Adipose tissue (tissue), 3 donors: ENCODE results near the gene DYSF. TPM values are rescaled to one million over a fixed set of nuclear protein-coding genes. Genes with fewer than 3 reads are reported as not detected.

Source experiments
- H3K27ac ChIP-seq: one replicate; pipeline ENCODE4 v1.5.1; 2013; ENCODE audit warnings: low read depth, low read length
- WGBS, 3 donors: extraction: QIAGEN DNeasy Blood & Tissue Kit; methylation state at CpG; one replicate each; pipeline ENCODE4 v1.1.7; 2013; 5-methylcytosine and 5-hydroxymethylcytosine counted together
- polyA plus RNA-seq, 3 donors: library from polyadenylated mRNA; stranded (reverse); fragments of 200-250 nt; gene quantifications; one replicate each; pipeline ENCODE4 v1.2.3, GENCODE V29; 2013
- donor health status: healthy with polysubstance abuse.
- donor health status: Bipolar disorder and iron deficiency.
- donor health status: healthy.

The DYSF gene
- polyA plus RNA-seq, 3 donors: 1.5 to 24.0 (median 20.7) TPM

DNA sequence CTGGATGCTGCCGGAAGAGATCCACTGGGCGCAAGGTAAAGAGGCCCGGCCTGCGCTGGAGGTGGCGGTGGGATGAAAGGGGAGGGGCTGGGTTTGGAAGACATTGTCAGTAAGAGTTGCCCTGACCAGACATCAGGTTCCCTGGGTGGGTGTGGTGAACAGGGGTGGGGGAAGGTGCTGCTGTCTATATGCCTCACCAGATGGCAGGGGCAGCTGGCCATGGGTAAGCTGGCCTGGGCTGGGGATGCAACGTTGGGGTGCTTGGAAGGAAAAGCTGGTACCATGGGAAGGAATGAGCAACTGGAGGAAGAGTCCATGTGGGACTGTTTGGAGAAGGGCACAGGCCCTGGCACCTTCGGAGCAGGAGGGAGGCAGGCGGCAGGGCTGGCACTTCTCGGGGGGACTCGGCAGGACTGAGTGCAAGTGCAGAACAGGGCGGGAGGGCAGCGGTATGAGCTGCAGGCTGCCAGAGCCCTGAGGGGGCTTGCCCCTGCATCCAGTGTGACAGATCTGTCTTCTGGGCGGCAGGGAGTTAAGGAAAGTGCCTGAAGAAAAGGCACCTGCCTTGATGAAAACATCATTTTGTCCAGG is 146.4 kb downstream of the DYSF start:
- no peak overlapping the region for H3K27ac ChIP-seq
- WGBS, 3 donors: 91 to 95% (median 92%) methylated on average over 9 to 13 of the region's 13 CpGs

DNA sequence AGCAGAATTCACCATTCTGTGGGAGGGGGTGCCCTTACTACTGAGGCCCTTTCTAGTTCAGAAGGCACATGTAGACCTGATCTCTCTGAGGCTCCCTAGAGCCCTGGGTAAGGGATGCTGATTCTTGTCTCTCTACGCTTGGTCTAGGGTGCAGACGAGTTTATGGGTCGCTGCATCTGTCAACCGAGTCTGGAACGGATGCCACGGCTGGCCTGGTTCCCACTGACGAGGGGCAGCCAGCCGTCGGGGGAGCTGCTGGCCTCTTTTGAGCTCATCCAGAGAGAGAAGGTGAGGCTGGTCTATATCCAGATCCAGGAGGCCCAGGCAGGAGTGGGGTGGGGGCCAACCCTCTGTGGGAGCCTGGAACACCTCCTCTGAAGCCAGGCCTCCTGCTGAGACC is 147.2 kb downstream of the DYSF start:
- H3K27ac ChIP-seq: no peak overlapping the region
- WGBS, 3 donors: 73 to 97% (median 97%) methylated on average over 9 of the region's 9 CpGs

DNA sequence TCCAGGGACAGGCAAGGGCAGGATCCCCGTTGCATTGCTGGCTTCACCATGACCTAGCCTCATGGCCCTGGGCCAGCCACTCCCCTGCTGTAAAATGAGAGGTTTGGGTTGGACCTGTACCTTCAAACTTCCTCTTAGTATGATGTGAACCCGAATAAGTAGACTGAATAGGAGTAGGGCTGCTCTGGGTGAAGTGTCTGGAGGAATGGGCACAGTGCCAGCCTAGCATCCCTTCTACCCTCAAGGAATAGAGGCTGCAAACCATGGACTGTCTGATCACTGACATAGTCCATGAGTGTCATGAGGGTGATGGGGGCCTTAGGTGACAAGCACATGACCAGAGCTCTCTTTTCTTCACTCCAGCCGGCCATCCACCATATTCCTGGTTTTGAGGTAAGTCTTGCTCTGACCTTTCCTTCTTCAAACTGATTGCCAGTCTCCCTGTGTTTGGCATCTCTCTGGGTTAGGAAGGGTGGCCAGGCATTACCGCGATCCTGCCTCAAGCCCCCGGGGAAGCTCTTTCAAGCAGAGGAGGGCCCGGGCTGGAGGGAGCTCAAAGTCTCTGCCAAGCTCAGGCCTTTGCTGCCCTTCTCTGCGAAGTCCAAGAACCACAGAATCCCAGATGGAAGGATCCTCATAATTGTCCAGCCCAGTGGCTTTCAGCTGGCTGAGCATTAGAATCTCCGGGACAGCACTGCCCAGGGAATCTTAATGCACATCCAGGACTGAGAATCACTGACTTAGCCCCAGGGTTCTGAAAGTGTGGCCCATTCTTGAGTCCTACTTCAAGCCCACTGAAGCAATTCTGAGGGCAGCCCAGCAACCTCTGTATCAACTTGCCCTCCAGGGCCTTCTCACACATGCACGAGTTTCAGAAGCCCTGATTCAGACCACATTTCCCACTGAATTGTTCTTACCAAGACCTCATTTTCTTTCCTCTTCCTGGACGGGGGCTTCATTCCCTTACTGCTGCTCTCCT is 148.1 kb downstream of the DYSF start:
- WGBS, 3 donors: 85 to 89% (median 85%) methylated on average over 11 of the region's 11 CpGs
- H3K27ac ChIP-seq: no peak overlapping the region

DNA sequence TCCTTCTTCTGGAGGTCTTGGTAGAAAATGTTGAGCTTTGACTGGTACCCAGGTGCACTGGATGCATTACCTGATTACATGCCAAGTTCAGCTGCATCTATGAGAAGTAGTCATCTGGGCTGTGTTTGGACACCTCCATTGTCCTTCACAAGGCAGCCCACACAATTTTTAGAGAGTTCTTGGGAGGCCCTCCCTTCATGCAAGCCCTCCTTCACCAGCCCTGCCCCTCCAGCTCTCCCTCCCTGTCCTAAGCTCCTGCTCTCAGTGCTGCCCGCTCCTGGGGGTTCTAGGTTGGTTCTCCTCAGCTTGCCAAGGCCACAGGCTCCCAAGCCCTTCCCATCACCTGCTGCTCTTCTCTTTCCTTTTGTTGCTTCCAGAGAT is 148.7 kb downstream of the DYSF start:
- H3K27ac ChIP-seq: no peak overlapping the region
- WGBS, 3 donors: 90 to 95% (median 92%) methylated on average over 1 of the region's 1 CpG

DNA sequence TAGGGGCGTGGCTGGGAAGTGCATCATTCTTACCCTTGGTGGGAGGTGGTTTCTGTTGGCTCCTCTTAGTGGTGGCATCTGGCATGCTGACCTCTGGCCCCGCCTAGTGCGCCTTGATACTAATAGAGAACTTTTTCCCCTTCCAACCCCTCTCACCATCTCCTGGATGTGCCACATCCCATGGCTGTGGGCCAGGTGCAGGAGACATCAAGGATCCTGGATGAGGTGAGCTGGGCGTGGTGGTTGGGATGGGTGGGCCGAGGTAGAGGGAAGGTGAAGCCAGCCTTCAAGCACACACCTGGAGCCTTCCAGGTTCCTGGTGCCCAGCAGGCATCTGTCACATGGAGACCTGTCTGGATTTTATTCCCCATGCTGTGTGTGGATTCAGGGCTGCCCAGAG is 149.2 kb downstream of the DYSF start:
- no peak overlapping the region for H3K27ac ChIP-seq
- WGBS, 3 donors: 65 to 88% (median 74%) methylated on average over 5 of the region's 5 CpGs

DNA sequence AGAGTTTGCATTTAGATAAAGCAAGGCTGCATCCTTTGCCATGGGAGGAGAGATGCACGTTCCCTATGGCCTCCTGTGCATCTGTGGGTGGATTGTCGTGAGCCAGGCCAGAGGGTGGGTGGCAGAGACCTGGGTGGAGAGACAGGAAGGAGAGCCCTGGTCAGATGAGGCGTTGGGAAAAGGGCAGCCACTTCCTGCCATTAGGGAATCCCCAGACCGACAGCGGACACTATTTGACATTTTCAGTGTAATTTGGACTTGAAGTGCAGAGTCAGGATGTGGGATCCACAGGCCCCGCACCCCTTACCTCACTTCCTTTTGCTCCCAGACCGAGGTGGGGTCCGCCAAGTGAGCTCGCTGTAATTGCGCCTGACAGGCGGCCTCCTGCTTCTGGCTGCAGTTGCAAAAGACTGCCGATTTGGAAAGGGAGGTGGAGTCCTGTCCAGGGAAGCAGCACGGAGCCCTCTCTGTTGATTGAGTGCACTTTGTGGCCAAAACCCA is 150.0 kb downstream of the DYSF start:
- no peak overlapping the region for H3K27ac ChIP-seq
- 8 to 42% (median 16%) methylated on average over 13 of the region's 13 CpGs for WGBS, 3 donors

DNA sequence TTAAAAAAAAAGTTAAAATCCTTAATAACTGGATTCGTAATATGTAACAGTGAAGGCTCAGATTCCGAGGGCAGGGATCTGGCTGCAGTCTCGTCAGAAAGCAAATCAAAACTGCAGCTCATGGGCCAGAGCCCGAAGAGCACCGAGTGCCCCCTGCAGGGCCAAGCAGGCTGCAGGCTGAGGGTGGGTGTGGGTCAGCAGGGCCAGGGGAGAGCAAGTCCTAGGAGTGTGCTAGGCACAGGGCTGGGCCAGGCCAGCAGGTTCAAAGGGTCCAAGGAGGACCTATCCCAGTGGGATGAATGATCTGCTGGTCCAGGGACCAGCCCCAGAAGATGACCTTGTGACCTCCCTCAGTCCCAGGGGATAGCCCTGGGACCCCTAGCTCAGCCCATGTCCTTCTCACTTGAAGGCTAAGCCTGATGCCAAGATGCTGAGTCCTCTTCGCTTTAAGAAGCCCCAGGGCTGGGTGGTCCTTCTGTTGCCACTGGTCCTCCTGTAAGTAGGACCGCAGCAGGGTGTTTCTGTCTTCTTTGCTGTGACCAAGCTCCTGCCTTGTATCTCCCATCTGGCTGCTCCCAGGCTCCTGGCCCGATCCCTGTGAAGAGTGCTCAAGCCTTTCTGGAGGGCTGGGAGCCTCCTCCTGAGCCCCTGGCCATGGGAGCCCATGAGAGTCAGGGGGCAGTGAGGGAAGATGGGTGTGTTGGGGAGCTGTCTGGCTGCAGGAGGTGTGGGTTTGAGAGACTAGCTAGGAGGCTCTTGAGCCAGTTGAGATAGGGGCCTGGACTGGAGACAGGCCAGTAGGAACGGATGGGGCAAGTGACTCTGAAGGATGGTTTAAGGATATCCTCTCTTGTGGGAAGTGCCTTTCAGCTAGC is 150.7 kb downstream of the DYSF start:
- no peak overlapping the region for H3K27ac ChIP-seq
- WGBS, 3 donors: 57 to 60% (median 58%) methylated on average over 9 of the region's 9 CpGs

DNA sequence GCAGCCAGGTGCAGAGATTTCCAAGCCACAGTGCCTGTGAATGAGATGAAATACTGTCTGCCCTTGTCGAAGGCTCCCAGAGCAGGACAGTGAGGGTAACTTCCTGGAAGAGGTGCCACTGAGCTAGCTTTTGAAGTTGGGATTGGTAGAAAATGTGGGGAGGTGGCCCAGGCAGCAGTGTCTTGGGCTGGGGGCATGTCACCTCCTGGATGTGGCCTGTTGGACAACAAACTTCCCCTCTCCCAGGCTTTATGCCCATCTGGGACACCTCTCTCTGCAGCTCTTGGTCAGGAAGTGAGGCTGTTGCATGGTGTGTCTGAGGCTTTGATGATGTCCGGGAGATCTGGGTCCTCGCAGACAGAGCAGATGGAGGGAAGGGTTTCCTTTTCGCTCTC is 151.4 kb downstream of the DYSF start:
- WGBS, 3 donors: 31 to 53% (median 34%) methylated on average over 4 of the region's 4 CpGs
- H3K27ac ChIP-seq: no peak overlapping the region

DNA sequence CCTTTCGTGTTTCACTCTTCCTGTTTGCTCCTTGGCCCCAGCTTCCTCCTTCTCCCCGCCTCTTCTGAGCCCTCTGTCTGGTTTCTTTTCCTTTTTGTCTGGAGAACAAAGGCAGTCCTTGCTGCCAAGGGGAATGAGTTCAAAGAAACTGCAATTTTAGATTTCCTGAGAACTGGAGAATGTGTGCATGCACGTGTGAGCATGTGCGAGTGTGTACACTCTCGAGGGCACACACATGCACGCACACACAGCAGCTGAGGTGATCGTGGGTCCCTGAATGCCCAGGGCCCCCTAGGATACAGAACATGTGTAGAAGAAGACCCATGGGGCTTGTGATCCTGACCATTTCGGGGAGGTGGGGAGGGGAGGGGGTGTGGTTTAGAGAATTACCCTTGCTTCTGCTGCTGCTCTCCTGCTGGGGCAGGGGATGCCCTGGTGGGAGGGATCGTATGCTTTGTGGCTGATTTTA is 151.8 kb downstream of the DYSF start:
- H3K27ac ChIP-seq: no peak overlapping the region
- 46 to 47% (median 46%) methylated on average over 9 of the region's 9 CpGs for WGBS, 3 donors

DNA sequence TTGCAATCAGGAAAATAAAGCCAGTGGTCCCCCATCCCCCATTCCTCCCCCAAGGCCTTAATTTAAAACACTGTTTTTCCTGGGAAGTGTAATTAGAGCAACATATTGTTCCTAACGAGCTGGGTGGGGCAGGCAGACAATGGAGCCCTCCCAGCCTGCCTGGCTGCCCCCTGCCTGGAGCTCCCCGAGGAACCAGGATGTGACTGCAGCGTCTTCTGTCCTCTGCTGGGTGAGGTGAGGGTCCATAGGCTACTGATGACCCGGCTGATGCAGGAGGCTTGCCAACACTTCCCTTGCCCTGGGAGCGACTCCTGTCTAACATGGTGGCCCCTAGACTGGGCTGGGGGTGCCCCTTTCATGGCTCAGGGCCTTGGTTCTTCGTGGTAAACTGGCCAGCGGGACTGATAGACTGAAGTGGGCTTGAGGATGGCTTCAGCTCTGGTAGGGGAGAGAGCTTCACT is 152.4 kb downstream of the DYSF start:
- no peak overlapping the region for H3K27ac ChIP-seq
- WGBS, 3 donors: 66 to 70% (median 66%) methylated on average over 7 of the region's 7 CpGs

DNA sequence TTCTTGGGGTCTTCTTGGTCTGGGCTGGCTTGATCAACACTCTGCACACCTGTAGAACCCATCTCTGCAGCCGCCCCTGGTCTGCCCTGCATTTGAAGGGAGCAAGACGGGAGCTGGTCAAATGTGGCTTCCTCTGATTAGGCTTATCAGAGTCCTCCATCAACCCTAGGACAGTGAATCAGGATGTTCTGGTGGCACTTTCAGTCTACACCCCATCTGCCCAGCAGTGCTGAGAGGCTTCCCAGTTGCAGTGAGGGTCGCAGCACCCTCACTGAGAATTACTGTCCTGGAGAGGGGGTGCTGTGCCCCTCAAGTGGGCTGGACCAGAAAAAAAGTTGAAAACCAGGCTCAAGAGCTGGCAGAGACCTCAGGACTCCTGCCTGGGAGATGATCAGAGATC is 152.9 kb downstream of the DYSF start:
- WGBS, 3 donors: 73 to 85% (median 76%) methylated on average over 3 of the region's 3 CpGs
- no peak overlapping the region for H3K27ac ChIP-seq

DNA sequence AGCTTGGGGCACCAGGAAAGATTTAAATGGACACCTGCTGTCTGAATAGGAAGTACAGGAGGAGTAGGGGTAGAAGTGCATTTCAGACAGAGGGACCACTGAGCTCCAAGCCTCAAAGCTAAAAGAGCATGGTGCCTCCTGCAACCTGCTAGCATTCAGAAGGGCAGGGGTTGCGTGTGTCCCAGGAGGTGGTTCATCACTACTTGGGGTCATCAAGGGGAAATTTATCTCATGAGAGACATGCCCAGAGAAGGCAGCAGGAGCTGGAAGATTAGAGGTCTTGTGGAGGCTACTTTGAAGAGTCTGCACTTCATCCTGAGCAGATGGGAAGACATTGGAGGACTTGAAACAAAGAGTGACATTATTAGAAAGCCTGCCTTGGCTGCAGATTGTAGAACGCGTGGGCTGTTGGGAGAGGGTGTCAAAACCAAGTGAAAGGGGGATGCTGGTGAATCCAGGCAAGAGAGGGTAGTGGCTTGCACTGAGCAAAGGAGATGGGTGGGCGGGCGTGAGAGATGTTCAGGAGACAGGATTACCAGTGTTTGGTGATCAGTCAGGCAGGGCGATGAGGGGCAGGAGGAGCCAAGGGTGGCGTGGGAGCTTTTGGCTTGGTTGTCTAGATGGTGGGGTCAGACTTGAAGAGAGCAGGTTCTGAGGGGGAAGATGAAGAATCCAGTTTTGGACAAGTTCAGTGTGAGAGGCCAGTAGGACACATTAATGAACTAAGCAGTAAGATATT is 154.0 kb downstream of the DYSF start:
- H3K27ac ChIP-seq: no peak overlapping the region
- WGBS, 3 donors: 86 to 97% (median 96%) methylated on average over 7 of the region's 7 CpGs

DNA sequence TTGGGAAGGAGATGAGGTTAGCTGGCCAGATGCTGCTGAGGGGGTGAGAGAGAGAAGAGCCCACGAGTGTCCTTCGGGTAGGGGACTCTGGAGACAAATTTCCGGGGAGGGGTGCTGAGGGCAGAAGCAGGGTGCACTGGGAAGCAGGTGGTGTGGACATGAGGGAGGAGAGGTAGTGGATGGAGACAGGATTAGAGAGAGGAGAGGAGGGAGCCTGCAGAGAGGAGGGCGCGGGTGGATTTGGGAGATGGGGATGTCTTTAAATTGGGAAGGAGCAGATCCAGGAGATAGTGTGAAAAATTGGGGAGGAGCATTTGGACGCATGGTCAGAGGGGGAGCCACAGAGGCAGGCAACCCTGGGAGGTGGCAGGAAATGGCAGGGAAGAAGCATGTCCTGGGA is 154.7 kb downstream of the DYSF start:
- 52 to 88% (median 72%) methylated on average over 6 of the region's 6 CpGs for WGBS, 3 donors
- no peak overlapping the region for H3K27ac ChIP-seq

DNA sequence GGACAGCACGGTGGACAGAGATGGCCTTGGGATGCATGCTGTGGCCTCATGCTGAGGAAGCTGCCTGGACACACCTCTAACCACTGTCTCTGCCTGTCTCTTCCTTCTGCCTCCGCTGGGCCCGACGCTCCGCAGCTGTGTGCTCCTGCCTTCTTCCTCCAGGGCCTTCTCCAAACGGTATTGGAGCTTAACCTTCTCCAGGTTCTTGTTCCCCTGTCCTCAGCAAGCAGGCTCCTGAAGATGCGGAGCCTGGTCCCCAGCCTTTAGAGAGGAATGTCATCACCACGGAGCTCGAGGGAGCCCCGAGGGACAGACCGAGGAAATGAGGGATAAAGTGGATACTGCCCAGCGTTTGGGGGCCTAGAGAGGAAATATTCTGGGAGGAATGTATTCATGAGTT is 155.1 kb downstream of the DYSF start:
- H3K27ac ChIP-seq: no peak overlapping the region
- 61 to 74% (median 64%) methylated on average over 12 of the region's 12 CpGs for WGBS, 3 donors

DNA sequence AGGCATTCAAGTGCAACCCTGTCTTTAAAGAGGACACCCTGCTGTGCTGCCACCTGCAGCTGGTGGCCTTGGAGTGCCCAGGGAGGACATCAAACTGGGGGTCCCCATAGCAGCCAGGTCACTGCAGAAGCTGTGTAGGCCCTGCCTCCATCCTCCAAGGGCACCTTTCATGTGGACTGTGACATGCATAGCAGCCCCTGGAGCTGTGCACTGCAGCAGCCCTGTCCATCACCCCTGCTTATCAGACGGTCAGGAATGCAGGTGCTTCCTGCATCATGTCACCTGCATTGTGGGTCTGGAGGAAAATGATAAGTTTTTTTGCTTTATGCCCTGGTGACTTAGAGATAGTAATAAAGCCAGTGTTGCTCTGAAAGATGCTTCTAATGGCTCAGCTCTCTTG is 155.7 kb downstream of the DYSF start:
- no peak overlapping the region for H3K27ac ChIP-seq
- 24 to 38% (median 31%) methylated on average over 1 of the region's 1 CpG for WGBS, 3 donors

DNA sequence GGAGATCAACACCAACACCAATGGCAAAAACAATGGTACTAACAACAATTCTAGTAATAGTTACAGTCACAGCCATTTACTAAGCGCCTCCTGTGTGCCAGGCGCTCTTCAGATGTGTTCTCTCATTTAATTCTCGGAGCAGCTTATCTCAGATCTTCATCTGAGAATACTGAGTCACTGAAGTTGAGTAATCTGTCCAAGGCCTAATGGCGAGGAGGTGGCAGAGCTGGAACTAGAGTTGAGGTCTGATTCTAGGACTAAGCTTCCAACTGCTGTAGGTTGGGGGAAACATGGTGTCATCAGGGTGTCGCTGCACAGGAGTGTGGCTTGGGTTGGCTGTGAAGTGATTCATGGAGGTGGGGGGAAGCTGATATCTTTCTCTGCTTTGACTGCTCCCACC is 156.1 kb downstream of the DYSF start:
- 67 to 81% (median 80%) methylated on average over 5 of the region's 5 CpGs for WGBS, 3 donors
- H3K27ac ChIP-seq: no peak overlapping the region

DNA sequence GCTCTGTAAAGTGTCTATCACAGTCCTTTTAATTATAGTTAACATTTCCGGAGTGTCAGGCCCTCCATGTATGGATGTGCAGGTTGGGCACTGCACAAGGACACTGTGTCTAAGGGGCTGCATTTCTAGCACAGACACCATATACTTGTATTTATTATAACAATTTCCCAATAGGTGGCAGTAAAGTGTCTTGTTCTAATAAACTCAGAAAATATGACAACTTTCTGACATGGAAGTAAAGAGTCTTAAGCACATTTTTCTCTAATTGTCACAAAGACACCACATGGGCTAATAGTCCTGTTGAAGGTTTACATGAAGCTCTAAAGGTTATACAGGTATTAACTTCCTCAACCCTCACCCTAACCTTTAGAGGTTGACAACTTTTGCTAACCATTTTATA is 156.6 kb downstream of the DYSF start:
- H3K27ac ChIP-seq: no peak overlapping the region
- WGBS, 3 donors: 44 to 89% (median 79%) methylated on average over 1 of the region's 1 CpG

DNA sequence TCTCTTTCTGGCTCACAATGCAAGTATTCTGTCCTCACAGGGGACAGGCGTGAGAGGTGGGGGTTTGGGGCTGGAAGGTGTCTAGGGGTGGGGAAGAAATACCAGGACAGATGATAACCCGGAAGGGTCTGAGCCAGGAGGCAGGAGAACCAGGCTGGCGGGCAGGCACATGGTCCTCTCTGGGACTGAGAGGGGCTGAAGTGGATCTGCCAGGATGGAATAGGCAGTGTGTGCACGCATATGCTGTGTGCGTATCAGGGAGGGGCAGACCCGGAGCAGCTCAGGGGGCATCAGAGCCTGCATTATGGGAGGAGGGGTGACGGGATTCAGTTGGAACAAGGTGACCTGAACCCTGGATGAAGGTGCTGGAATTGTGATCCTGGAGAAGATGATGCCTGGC is 157.3 kb downstream of the DYSF start:
- WGBS, 3 donors: 85 to 96% (median 95%) methylated on average over 7 of the region's 7 CpGs
- no peak overlapping the region for H3K27ac ChIP-seq
